HG02884 (cell line): Measurements from ENCODE around the gene PARVB.

Experiments
- ATAC-seq: cut with Tn5 transposase; IDR thresholded peaks from one replicate; pipeline ENCODE4 v1.9.1; 2021; ENCODE audit warnings: mild to moderate bottlenecking, moderate library complexity; ENCODE audit not compliant: unreplicated experiment

PARVB gene

DNA sequence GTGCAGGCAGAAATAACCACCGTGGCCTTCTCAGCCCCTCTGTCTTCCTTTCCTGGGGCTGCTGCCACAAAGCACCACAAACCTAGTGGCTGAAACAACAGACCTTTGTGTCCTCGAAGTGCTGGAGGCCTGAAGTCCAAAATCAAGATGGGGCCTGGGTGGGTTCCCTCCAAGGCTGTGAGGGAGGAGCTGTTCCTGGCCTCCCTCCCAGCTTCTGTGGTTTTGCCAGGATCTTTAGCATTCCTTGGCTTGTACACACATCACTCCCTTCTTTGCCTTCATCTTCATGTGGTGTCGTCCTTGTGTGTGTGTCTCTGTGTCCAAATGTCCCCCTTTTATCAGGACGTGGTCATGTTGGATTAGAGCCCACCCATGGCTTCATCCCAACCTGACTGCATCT, 127.6 kb downstream of the PARVB start:
- ATAC-seq, result no peak

DNA sequence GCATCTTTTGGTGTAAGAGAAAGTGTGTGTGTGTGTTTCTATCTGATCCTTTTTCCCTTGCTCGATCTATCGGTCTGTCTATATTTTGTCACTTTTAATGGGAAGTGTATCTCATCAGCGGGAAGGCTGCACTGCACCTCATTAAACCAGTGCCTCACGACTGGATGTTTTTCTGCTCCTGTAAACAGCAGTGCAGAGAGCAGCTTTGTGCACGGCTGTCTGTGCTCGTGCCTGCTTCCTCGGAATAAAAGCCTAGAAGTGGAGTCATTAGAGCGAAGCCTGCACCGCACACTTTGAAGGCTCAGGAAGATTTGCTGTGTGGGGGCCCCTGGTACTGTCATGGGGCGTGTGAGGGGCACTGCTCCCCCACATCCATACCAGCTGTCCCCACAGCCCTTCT, 129.6 kb downstream of the PARVB start:
- no peak for ATAC-seq

DNA sequence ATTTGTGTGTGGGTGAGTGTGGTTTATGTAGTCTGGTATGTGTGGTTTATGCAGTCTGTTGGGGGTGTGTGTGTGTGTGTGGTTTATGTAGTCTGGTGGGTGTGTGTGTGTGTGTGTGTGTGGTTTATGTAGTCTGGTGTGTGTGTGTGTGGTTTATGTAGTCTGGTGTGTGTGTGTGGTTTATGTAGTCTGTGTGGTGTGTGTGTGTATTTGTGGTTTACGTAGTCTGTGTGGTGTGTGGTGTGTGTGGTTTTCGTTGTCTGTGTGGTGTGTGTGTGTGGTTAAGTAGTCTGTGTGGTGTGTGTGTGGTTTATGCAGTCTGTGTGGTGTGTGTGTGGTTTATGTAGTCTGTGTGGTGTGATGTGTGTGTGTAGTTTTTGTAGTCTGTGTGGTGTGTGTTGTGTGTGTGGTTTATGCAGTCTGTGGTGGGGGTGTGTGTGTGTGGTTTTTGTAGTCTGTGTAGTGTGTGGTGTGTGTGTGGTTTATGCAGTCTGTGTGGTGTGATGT, 130.4 kb downstream of the PARVB start:
- ATAC-seq, result no peak

DNA sequence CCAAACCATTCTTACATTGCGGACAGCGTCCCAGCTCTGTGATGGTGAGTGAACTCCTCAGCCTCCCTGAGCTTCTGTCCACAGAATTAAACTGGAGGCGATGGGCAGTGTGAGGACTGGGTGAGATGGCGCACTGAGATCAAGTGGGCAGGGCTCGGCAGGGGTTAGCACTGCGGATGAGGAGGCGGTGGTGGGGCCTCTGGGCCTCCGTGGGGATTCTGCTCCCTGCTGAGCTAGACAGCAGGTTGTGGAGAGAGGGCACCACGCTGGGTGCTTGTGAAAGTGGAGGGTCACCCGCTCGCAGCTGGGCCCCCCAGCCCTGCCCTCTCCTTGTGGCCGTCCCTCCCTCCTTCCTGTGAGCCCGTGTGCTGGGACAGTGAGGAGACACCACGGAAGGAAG, 131.0 kb downstream of the PARVB start:
- ATAC-seq, result no peak

DNA sequence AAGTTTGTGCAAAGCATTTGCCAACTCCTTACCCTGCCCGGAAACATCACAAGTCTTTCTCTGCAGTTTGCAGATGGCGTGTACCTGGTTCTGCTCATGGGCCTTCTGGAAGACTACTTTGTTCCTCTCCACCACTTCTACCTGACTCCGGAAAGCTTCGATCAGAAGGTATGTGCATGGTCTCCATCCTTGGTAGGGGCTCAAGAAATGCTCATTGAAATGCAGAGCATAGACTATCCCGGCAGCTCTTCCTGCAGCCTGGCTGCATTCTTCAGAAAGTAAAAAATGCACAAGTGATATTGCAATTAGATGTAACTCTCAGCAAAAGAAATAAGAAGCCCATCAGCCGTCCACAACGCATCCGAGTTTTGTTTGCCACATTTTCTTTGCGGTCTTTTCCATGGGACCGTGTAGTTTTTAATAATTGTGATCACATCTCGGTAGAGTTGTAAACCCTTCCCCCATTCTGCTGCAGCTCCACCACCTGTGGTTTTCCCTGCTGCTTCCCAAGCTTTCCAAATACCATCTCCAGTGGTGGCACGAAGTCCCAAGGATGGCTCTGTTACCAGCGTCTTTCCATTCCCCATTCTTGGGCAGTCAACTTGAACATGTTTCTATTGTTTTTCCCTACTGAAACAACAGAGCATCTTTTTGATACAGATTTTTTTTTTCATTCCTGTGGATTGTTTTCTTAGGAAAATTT, 134.0 kb downstream of the PARVB start:
- ATAC-seq, result no peak

DNA sequence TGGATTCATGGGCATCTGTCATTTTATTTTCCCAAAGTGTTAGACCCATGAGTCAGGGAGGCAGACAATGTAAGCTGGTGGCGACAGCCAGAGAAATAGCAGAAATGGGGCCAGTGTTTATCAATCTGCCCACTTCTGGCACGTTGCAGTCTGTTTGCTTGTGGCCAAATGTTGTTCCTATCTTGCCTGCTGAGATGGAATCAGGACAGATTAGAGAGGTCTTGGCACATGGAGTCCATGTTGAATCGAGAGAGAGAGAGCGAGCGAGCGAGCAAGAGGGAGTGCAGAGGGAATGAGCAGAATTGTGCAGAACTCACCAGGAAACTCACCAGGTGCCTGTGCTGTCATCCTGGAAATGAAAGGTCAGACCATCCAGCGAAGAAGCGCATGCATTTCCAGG, 134.7 kb downstream of the PARVB start:
- ATAC-seq, result no peak

DNA sequence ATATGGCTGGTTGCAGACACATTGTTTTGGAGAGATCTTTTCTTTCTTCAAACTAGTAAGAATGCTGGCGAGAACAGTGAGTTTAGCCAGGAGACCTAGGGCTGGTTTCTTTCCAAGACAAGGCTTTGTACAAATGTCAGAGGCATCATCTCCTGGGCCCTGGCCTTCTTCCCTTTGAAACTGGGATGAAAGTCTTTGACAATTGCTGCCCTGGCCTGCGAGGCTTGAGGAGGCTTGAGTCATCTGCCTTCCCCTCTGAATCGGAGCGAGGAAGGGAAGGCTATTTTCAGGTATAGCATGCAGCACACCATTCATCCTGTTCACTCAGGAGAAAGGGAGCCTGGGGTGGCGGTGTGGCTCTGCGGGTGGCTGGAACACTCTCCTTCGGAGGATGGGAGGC, 135.1 kb downstream of the PARVB start:
- ATAC-seq, result no peak

DNA sequence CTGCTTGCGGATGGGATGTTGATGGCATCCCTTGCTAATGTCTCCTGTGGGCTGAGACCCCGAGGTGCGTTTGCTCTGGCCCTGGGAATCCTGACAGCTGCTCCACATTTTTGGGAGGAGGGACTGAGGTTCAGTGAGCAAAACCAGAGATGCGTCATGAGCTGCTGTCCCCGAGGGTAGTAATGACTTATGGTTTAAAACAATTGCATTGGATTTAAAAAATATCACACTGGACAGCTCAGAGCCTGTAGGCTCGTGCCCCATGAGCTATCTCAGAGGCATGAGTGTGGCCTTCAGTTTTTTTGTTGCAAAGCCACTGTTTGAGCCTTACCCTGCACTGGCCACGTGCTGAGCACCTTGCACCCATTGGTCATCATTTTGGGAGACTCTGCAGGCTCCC, 135.7 kb downstream of the PARVB start:
- ATAC-seq, result no peak

DNA sequence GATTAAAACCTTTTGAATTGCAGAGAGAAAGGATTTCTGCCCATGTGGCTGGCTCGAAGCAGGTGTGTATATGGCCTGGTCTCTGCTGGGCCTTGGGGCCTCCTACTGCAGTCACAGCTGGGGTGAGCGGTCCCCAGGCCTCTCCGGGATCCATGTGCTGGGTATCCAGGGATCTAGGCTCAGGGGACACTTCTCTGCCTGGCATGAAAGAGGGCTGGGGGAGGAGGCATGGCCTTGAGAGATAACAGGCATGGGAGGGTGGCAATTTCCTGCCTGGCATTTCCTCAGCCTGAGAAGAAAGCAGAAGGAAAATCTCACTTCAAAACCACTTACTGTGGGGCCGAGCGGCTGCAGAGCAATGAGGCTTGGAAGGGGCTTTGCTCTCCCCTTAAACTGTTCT, 136.3 kb downstream of the PARVB start:
- no peak for ATAC-seq

DNA sequence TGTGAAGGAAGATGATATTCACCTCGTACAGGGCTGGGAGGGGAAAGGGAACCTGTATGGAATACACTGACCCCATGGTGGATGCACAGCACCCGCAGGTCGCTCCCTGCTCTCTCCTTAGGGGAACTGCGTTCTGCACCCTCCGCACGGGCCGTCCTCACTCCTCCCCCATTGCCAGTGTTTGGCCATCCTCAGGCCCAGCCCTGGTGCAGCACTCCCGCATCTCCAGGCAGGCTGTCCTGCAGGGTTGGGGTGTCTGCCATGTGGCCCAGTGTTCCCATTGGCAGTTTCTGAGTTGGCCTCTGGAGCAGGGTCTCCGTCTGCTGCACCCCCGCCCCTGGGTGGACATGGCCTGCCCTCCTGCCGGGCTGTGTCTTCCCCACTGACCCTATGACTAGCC, 137.6 kb downstream of the PARVB start:
- ATAC-seq, result no peak

DNA sequence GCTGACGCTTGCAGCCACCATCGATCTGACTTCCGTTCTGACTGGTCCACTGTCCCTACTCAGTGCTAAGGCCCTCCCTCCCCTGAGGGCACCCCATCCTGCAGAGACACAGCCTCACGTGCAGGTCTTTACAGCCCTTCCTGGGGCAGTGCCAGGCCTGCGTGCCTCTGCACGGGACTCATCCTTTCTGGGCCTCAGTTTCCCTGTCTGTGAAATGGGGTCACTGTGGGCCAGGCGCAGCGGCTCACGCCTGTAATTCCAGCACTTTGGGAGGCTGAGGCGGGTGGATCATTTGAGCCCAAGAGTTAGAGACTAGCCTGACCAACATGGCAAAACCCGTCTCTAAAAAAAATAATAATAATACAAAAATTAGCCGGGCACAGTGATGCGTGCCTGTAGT, 138.9 kb downstream of the PARVB start:
- ATAC-seq, result no peak

DNA sequence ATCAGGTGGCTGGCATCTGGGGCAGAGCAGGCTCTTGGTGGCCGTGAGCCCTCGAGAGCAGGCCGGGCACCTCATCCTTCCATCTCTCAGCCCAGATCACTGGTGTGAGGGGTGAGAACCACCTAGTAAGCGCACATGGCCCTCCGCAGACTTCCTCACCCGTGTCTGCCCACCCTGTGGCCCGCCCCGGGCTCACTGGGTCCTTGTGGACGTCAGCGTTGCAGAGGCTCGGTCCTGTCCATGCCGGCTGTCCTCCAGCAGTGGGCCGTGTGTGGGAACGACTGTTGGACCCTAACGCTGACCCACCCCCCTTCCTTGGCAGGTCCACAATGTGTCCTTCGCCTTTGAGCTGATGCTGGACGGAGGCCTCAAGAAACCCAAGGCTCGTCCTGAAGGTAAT, 139.4 kb downstream of the PARVB start:
- no peak for ATAC-seq

DNA sequence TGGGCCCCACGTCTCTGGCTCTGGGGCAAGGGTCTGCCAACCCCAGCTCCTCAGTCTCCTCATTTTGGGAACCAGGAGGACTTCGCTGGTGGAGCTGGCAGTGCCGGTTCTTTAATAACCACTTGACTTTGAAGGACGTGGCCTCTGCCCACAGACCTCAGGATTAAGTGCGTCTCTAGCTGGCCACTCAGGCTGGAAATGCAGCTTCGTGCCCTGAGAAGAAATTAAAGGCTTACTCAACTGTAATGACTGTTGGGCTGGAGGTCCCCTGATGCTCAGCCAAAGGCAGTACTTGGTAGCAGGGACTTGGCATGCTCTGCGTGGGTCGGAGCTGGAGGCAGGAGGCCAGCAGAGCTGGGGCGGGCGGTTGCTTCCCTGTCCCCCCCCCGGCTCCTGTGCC, 139.9 kb downstream of the PARVB start:
- no peak for ATAC-seq

DNA sequence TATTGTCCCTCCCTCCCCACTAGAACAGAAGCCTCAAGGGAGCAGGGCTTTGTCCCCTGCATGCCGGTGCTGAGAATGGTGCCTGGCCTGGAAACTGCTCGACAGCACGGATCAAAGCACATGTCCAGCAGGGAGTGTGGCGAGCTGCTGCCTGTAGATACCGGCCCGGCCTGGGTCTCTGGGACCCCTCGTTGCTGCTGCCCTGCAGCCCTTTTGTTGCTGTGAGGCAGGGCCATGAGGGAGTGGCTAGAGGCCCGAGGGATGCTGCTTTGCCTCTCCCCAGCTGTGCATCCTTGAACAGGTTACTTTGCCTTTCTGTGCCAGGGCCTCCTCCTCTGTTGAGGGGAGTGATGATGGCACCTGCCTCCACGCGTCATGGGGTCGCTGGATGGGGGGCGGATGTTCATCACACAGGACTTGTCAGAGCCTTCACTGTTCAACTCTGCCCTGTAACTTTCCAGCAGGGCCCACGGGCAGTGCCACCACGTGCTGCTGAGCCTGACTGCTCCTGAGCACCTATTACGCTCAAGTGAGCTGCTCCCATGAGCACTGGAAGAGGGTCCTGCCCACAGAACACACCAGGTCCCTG, 141.3 kb downstream of the PARVB start:
- no peak for ATAC-seq

DNA sequence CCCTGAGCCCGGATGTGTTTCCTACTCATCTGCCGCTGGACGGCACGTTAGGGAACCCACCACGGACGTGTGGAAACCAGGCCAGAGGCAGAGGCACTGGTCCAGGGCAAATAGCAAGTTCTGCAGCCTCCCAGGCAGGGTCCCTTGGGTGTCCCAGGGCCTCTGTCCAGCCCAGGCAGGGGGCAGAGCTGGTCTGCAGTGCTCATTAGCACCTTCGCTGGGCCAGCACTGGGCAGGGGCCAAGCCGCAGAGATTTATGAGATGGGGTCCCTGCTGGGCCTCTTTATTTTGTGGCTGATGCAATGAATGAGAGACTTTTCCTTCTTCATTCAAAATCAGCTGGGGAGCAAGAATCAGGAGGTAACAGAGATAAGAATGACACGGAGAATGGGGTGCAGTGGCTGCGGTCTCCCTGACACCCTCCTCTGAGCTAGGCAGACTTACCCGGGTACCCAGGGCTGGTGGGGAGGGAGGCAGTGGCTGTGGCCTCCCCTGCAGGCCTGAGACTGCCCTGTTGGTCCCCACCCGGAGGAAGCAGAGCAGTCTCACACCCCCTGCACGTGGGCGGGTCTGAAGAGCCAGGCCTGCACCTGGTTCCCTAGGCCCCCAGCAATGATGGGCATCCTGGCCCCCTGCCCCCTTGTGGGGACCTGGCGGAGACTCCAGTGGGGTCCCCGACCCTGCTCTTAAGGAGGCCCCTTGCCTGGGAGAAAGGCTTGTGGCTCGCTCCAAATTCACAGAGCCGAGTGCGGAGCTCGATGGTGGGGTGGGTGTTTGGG, 142.6 kb downstream of the PARVB start:
- ATAC-seq, result no peak

DNA sequence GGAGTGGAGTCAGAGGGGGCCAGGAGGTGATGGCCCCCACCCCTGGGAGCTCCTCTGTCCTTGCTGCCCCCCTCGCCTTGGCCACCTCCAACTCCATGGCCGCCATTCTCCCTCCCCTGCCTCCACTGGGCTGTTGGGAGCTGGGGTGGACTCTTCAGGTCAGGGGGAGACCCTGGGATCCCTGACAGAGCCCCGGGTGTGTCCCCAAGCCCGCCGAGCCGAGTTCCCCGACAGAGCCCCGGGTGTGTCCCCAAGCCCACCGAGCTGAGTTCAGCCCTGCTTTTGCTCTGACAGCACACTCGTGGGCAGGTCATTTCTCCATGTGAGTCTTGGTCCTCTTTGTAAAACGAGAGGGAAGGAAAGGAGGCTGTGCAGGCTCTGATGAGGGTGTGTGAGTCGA, 143.4 kb downstream of the PARVB start:
- no peak for ATAC-seq

DNA sequence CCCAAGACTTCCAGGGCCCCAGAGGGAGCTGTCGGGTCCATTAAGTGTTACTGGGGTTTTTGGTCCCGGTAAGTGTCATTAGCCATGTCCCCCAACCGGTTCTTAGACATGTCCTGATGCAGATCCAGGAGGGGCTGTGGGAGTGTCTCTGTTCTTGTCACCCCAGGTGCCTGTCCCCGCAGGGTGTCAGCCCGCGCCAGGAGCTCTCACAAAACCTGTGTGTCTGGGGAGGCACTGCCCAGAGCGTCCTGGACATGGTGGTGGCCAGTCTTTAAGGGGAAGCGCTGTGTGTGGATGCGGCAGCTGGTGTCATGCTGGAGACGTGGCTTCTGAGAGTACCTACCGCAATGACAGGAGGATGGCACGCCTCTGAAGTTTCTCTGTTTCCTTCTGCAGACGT, 144.1 kb downstream of the PARVB start:
- ATAC-seq, result no peak

DNA sequence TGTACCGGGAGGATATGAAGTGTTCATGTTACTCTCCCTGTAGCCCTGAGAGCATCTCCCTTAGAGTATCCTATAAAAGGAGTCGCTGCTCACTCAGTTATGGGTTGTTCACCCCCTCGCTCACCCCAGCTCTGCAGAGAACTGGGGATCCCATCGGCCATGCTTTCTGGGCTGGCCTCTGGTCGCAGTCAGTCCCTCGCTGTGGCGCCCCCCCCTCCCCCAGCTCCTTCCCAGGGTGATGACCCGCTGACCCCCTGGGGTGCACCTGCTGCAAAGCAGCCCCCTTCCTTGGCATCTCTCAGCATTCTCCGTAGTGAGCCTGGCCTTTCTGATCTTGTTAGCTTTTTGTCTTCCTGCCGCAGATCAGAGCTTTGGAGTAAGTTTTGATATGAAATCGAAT, 146.4 kb downstream of the PARVB start:
- no peak for ATAC-seq

DNA sequence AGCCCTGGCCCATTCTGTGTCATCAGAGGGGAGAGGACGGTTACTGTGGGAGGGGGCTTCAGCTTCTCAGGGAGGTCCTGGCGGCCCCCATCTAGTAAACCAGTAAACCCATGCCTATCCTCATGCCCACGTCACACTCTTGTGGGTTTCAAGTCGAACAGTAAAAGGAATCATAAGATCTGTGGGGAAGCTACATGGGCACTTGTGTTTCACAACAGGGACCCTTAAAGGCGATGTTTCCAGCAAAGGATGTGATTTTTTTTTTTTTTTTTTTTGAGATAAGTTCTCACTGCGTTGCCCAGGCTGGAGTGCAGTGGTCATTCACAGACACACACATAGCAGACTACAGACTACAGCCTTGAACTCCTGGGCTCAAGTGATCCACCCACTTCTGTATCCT, 147.5 kb downstream of the PARVB start:
- no peak for ATAC-seq

DNA sequence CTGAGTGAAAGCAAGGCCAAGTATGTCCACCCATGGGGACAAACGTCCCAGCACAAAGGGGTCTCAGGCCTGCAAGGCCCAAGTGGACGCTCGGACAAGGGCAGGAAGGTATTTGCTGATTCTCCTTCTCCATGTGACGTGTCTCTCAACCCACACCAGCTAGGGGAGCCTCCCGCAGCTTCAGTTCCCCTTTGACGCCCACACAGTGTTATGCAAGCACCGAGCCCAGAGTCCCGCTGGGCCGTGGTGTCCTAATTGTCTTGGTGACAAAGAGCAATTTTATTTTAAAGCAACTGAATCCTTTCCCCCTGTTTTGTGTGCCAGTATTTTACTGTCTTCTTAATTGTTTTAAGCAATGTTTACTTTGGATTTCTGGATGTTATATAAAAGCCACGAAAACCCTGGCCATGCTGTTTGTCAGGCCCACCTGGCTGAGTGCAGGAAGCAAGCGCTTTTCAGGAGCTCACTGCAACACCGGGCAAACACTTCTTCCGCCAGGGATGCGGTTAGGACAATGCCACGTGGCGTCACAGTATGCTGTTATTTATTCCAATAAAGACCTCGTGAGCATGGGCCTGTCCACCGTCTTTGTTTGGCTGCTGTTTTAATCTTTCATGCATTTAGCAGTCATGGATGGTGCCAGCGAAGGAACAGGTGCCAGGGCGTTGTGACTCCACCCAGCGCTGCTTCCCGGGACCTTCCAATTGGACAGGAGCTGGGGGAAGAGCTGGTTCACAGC, 148.4 kb downstream of the PARVB start:
- no peak for ATAC-seq

DNA sequence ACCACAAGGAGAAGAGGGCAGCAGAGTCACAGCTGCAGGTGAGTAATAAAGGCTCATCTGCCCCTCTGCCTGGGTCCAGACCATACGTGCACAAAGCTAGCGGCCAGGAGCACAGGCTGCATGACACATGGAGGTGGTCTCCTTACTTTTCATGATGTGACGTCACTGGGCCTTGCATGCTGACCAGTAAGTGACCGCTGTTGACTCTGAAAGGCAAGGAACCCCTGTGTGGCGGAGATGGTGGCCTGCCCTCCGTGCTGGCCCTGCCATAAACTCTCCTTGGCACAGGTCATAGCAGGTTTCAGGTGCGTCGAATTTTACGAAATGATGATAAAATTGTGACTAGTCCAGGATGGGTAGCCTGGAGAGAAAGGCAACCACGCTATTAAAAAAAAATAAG, 149.1 kb downstream of the PARVB start:
- ATAC-seq, result no peak
